GM12891 (cell line): ENCODE data around the gene RNASET2.

Experiments used
- POLR2A ChIP-seq: IDR thresholded peaks from 2 replicates; pipeline ENCODE4 v1.6.1; 2011; ENCODE audit warnings: low read depth, low read length, control low read depth
- POLR2AphosphoS5 ChIP-seq: IDR thresholded peaks from 2 replicates; pipeline ENCODE4 v1.6.1; 2011; ENCODE audit warnings: low read depth, low read length, control low read depth
- SPI1 ChIP-seq: IDR thresholded peaks from 2 replicates; pipeline ENCODE4 v1.6.1; 2011; ENCODE audit warnings: low read depth, low read length, control low read depth
- TAF1 ChIP-seq: IDR thresholded peaks from 2 replicates; pipeline ENCODE4 v1.6.1; 2011; ENCODE audit warnings: low read depth, low read length, control low read depth

DNA sequence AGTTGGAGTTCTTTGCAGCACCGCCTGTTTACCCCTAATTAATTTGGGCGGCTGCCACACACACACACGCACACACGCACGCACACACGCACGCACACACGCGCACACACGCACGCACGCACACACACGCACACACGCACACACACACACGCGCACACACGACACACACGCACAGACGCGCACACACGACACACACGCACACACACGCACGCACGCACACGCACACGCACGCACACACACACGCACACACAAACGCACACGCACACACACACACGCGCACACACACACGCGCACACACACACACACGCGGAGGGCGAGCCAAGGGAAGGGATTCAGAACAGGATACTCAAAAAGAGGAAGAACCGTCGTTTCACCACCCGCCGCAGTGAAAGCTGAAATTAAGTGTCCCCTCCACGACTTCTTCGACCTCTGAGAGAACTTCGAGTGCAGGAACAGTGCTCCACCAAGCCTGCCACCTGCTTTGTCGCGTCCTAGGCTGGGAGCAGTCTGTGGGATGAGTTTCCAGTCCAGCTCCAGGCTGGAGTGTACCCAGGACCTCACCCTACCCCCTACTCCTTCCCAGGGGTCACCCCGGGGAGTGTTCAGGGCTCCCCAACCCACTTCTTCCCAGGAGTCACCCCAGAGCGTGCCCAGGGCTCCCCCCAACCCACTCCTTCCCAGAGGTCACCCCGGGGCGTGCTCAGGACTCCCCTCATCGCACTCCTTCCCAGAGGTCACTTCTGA, 1.1 kb downstream of the RNASET2 start:
- peak; percentile 35; the same call in 1 of the 2 replicates for TF ChIP-seq POLR2AphosphoS5
- 0 out of 2 replicates have a peak, but pooled peaks have one; percentile 36 for TF ChIP-seq POLR2A
- TF ChIP-seq SPI1, result peak; percentile 70
- no peak for TF ChIP-seq TAF1
